GM19328 (cell line): ENCODE data around the gene PRDM16.

Experiments
- ATAC-seq: cut with Tn5 transposase; IDR thresholded peaks from one replicate; pipeline ENCODE4 v1.9.1; 2021; ENCODE audit warnings: mild to moderate bottlenecking, moderate library complexity; ENCODE audit not compliant: unreplicated experiment

PRDM16 gene

DNA sequence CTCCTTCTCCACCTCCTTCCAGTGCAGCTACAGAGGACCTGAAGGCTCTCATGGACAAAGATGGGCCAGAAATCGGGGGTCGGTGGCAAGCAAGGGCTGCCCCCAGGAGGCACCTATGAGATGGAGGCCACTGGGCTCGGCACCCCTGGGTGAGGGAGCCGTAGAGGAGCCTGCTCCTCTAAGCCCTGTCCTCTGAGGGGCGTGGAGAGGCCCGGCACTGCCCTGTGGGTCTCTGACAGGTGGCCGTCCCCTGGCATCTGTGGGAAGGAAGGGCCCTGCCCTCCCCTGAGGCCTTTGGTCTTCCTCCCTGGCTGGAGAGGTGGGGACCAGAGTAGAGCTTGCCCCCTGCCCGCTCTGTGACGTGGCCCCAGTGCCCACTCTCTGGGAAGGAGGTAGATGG is 30.9 kb downstream of the PRDM16 start:
- ATAC-seq: no peak

DNA sequence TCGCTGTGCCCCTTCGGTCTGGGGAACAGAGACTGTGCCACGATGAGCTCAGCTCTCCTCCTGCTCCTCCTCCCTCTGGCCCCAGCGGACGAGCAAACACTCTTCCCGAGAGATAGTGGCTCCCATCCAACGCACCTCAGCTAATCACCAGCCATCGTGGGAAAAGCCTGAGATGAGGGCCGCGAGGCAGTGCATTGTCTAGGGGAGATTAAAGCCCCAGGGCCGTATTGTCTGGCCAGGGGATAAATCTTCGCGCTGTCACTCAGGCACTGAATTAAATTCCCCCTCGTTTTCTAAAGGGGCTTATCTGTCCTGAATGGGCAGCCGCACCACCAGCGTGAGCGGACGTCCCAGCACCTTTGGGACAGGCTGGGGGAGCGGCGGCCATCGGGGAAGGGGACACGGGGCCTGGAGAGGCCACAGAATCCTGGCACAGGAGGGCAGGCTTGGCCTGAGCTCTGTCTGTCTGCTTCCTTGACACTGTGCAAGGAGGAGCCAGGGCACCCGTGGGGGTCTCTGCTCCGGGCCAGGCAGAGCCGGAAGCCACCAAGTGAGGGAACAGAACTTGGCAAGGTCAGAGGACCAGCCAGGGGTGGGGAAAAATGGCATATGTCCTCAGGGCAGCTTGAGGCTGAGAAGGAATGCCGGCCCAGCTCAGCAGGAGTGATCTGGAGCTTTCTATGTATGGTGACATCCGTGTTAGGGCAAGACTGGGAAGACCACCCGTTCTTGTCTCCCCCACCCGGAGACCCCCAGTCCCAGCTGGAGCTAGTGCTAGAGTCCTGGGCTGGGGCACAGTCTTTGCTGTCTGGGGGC is 32.3 kb downstream of the PRDM16 start:
- no peak for ATAC-seq

DNA sequence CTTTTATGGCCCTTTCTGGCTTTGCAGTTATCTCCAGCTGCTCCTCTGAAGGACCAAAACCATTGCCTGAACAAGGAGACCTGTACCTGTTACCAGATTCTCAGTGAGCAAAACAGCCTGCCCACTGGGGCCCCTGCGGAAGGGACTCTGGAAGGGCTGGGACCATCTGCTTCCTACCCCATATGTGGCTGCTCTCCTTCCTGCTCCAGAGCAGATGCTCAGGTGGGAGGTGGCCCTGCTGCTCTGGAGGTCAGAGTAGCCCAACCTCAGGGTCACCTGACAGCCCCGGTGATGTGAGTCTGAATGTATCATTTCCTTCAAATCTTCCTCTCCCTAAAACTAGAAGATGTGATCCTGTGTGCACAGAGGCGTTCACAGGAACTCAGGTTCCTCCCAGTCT is 33.6 kb downstream of the PRDM16 start:
- ATAC-seq: no peak

DNA sequence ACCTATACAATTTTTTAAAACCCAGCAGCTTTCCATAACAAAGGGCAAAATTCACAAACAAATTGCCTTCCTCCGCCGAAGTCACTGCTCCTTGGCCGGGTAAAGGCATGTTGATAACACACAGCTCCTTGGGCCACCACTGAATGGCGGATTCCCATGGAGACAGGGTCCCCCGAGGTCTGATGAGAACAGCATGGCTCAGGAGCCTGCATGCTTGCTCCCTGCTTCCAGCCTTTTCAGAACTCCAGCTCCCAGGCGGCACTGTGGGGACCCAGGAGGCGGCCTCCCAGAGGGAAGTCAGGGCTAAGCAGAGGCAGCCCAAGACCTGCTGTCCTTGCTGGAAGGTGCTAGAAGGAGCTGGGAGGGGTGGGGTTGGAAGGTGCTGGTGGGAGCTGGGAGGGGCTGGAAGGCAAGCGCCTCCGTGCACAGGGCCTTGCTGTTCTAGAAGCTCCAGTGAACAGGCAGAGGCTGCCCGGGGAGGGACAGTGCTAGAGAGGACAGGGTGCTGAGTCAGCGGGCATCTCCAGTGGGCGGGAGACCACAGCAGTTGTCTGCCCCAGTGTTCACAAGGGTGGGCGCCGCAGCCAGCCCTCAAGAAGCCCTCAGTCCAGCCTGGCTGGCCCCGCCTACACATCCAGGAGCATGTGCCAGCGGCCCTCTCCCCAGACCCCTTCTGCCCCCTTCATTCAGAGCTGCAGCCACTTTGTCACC is 35.1 kb downstream of the PRDM16 start:
- ATAC-seq: no peak

DNA sequence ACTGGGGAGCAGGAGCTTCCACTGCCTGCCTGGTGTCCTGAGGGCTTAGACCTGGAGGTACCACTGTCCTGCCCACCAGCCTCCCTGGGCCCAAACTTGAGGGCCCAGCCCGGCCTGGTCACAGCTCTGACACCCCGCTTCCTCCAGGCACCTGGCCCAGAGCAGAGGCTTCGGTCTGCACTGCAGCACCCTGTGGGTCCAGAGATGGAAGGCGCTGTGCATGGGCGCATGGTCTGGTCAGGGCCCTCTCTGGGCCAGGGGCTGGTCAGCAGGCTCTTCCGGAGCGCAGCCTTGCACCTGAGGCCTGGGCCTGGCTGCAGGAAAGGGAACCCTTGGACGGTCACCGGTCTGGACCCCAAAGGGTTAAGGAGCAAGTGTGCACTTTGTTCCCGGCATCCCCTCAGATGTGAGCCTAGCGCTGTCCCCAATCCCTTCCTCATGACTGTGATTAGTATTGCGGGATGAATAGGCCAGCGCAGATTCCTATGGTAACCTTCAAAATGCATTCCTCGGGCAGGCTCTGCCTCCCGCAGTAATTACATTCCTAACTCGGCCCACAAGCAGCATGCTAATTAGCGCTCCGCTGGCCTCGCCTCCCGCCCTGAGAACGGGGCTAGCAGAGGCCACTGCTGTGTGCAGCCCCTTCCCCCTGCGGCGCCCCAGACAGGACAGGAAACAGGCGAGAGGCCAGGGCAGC is 36.3 kb downstream of the PRDM16 start:
- ATAC-seq: no peak

DNA sequence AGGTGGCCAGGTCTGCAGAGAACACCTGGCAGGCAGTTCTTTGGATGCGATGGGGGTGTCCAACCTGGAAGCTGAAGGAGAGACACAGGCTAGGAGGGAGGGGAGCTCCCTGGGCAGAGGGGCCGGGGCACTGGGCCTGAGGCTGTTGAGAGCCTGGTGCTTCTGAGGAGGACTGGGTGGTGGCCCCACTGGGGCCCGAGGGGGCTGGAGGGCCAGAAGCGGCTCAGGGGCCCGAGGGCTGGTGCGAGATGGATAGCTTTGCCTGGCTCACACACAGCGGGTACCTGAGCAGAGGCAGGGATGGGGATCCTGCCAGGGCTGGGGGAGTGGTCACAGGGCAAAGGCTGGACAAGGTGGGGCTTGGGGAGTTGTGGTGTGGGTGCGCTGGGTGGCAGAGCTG is 37.2 kb downstream of the PRDM16 start:
- ATAC-seq: no peak

DNA sequence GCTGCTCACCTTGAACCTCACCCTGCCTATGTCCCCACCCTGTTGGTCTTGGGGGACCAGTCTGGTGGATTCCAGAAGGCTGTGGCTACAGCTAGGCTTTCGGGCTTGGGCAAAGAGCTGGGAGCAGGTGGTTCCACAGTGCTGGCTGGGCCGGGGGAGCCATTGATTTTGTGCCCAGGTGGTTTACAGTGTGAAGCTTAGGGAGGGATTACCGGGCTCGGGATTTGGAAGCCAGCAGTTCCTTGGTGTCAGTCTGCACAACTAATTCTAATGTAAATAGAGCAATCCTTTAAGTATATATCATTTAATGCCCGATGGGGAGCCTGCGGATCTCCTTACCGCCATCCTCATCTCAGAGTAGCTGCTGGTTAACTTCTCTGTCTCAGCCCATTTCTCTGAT is 38.2 kb downstream of the PRDM16 start:
- no peak for ATAC-seq

DNA sequence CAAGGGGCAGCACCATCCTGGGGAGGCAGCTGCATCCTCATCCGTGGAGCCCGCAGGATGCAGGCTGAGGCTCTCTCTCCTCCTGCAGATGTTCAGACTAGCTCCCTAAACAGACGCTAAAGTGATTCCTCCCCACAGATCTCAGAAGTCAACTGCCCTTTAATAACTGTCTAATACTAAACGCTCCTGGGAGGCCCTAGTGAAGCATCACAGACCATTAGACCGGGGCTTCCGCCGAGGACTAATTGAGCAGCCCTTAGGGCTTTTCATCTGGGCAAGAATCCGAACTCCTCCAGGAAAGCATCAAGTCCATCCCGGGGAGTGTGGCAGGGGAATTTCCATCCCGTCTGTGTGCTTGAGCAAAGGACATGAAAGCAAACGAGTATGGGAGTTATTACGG is 40.4 kb downstream of the PRDM16 start:
- no peak for ATAC-seq

DNA sequence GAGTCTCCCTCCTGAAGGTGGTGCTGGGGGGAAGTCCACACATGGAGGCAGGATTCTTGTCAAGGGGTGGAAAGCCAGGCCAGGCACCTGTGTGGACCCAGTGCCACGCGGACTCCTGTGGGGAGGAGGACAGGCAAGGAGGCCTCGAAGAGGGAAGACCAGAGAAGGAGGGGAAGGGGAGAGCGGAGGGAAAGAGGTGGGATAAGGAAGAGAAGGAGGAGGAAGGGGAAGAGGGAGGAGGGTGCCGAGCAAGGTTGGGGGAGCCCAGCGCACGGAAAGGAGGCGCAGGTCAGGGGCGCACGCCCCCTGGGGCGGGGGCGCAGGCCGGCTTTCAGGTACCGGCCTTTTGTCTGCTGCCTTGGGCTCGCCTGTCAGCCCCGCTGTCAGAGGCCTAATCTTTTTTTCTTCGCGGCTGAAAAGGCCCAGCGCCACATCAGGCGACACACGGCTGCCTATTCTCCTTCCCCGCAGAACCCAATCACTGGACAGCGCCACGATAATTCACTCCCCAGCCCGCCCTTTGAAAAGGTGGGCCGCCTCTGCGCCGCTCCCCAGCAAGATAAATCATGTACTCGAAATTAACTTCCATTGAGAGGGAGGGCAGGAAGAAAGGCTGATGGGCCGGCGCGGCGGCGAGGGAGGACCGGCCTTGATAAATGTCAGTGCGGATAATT is 42.5 kb downstream of the PRDM16 start:
- ATAC-seq: no peak

DNA sequence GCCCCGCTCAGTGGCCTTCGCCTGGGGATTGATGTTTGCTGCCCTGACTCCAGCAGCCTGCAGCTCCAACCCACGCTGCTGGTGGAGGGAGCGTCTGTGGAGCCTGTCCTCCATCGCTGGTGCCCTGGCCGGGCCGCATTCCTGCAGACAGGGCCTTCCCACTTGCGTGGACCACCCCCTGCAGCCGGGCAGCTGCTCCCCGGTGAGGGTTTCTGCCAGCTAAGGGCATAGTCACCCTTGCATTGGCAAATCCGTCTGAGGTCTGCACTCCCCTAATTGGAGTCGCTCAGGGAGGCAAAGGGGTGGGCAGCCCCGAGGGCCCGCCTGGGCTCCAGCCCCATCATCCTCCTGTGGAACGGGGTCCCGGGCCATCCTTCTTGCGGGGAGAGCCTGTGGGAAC is 43.5 kb downstream of the PRDM16 start:
- ATAC-seq: no peak

DNA sequence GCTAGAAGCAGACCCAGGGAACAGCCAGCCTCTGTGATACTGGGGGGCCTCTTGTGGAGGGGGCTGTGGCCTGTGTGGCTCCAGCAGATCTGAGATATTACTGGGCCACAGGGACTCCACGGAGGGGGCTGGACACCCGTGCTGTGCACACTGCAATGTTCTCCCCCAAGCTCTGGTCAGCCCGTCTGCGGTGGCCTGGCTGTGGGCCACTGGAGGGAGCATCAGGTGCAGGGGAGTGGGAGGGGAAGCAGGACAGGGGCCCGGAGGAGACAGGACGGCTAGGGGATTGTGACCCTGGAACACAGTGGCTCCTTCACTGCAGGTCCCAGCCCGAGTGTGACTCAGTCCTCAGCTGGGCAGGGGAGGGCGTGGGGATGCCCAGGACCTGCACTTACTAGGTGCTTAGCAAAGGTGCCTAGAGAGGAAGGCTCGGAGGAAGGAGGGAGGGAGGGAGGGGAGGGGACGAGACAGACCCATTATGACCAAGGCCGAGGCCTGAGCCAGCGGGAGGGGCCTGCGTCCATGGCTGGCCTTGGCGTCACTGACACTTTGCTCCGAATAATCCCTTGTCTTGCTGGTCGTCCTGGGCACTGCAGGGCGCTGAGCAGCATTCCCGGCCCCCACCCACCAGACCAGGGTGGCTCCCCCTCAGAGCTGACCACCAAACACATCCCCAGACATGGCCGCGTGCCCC is 44.2 kb downstream of the PRDM16 start:
- no peak for ATAC-seq

DNA sequence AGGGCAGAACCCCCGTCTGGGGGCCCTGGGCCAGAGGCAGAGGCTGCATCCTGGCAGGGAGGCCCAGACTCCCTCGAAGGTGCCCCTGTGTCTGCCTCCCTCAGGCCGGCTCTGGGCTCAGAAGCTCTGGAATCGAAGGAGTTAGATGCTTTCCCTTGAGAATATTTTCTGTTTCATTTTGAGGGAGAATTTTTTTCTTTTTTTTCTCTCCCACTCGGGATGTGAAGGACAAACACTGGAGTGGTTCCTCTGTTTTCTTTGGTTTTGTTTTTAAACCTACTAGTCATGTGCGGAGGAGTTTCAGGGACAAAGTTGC is 44.7 kb downstream of the PRDM16 start:
- ATAC-seq: no peak

DNA sequence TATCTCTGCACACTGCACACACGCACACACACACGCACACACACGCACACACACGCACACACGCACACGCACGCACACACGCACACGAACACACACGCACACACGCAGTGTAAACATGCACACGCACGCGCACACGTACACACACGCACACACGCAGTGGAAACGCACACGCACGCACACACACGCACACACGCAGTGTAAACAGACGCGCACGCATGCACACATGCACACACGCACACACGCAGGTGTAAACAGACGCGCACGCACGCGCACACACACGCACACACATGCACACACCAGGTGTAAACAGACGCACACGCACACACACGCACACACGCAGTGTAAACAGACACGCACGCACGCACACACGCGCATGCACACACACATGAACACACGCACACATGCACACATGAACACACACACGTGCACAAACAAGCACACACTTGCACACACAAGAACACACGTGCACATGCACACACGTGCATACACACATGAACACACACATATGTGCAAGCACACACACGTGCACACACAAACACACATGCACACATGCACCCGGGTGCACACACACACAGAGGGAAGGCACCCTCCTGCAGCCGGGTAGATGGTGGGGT is 45.2 kb downstream of the PRDM16 start:
- no peak for ATAC-seq

DNA sequence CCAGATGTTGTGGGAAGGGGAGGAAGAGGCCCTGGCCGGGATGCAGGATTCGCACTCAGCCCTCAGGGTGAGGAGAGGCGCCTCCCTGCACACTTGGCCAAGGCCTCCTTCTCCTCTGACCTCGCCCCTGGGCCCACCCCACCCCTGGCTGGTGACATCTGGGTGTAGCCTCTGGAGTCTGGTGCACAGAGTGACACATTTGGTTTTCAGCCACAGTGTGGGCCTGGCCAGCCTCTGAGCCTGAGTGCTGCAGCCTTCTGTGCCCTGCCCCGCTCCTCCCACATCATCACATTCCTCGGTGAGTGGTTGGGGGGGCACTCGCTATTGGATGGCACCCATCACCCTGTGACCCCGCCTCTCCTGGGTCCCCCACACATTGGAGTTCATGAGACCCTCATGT is 45.8 kb downstream of the PRDM16 start:
- ATAC-seq: no peak

DNA sequence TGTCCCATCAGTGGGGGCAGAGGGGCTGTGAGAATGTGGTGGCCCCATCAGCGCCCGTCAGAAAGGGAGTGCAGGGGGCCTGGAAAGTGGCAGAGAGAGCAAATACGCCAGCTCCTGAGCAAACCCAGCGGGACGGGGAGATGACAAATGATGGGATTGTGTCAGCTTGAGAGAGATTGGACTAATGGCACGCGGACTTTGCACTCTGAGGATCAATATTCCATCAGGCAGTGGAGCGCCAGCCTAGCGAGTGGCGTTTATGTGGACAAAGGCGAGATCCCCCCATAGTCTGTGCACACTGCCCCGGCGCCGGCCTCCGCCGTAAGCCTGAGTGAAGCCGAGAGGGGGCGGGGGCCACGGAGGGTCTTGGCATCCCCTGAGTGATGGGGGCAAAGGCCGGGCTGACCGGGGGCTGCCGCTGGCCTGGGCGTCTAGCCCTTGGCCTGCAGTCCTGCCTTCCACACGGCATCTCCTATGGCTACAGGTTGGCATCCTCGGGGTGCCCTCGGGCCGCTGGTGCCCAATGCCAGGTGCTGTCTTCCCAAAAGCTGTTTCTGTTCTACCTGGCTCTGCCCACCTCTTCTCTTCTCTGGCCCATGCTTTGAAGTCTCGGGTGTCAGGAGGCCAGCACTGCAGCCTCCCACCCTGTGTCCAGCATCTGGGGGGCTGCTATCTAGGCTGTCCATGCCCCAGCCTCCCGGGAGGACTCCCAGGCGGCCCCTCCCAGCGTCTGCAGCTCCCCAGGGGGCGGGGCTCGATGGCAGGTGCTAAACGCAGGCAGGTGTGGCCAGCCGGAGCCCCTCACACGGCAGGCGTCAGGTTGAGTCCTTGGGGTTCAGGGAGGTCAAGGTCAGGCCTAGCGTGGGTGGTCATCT is 46.5 kb downstream of the PRDM16 start:
- ATAC-seq: no peak

DNA sequence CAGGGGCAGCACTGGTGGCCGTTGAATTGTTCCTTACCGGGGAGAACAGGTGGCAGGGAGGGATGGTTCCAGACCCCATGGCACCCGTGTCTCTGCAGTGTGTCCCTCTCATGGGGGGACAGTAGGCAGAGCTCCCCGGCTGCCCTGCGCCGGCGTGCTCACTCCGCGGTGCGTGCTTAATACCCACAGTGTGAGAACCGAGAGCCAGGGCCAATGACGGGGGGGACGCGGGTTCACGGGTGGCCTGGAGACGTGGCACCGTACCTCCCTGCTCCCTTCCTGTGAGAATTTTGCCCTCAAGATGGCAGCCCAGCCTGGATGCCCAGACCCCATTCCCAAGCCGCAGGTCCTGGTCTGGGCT is 47.1 kb downstream of the PRDM16 start:
- no peak for ATAC-seq

DNA sequence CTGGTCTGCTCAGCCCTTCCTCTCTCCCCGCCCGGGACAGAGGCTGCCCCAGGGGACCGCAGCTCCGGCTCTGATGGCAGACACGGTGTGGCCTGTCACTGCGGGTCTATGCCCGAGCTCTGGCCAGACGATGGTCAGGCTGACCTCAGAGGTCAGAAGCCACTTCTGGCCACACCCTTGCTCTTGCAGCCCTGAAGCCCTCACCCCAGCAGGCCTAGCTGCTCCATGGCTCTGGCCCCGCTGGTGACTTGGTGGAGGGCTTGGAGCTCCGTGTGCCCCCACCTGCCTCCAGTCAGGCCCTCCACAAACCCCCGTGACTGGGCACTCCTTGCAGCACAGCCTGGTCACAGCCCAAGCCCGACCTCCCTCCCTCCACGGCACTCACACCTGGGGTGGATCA is 47.6 kb downstream of the PRDM16 start:
- ATAC-seq: no peak

DNA sequence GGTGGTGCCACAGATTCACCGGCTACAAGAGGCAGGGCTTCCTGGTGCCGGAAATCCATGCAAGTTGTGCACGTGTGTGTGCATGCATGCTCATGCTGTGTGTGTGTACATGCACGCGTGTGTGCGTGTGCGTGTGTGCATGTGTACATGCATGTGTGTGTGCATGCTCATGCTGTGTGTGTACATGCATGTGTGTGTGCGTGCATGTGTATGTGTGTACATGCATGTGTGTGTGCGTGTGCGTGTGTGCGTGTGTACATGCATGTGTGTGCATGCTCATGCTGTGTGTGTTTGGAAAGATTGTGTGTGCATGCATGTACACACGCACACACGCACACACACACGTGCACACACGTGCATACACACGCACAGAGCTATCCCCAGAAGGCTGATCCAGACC is 48.9 kb downstream of the PRDM16 start:
- ATAC-seq: no peak

DNA sequence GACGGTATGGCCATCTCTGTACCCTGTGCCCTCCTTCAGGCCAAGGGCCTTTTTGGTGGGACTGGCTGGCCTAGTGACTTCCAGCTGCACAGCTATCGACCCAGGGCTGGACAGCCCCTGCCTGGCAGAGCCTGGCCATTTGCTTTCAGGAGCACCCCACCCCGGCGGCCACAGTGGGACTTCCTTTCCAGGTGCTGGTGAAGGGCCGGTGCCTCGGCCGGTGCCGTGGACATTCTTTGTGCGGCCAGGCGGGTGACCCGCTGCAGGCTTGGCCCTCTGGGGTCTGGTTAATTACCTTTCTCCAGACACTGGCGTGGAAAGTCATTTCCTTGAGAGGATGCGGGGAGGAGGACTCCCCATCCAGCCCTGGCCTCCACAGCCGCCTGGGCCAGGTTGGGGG is 50.1 kb downstream of the PRDM16 start:
- no peak for ATAC-seq

DNA sequence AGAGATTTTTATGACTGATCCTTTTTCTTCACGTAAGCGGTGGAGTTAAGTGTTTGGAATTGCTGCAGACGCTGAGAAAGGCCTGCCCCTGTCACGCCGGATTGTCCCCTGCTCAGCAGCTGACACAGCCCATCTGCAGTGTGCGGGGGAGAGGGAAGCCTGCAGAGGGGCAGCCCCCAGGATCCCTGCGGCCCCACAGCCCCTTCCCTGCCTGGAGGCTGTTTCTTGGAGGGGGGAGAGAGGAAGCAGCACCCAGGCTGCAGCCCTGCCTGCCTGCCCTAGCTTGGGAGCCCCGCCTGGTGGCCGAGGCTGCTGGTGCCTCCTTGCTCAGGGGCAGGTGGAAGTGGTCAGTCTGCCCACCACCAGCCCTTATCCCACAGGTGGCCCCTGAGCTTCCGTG is 50.7 kb downstream of the PRDM16 start:
- ATAC-seq: no peak
